SK-N-SH treated with all-trans-retinoic acid at 6 μM for 48 hours (cell line): ENCODE results near the gene RAE1.

Source experiments
- ATAC-seq: fragments of 200-7000 bp; cut with Tn5 transposase; 3 replicates; pipeline ENCODE4 v1.9.1; 2020; ENCODE audit warnings: mild to moderate bottlenecking, moderate library complexity
- ARNTL ChIP-seq: fragments of 450-650 bp; formaldehyde crosslinking; IDR thresholded peaks from 2 replicates; pipeline ENCODE4 v1.5.0; 2020; ENCODE audit warnings: low read depth, mild to moderate bottlenecking, moderate library complexity, borderline replicate concordance
- BACH2 ChIP-seq: fragments of 250-450 bp; sonication (Bioruptor Pico); IDR thresholded peaks from 2 replicates; pipeline ENCODE4 v1.9.0; 2021; ENCODE audit warnings: mild to moderate bottlenecking, borderline replicate concordance
- CREB5 ChIP-seq: fragments of 250-450 bp; sonication (Bioruptor Pico); IDR thresholded peaks from 2 replicates; pipeline ENCODE4 v1.5.1; 2020; ENCODE audit warnings: low read depth, mild to moderate bottlenecking, moderate library complexity
- CSDC2 ChIP-seq: fragments of 250-450 bp; sonication (Bioruptor Pico); IDR thresholded peaks from 2 replicates; pipeline ENCODE4 v1.5.0; 2020; ENCODE audit warnings: mild to moderate bottlenecking, moderate library complexity
- ESRRG ChIP-seq: fragments of 250-450 bp; sonication (Bioruptor Pico); IDR thresholded peaks from 2 replicates; pipeline ENCODE4 v1.6.1; 2021; ENCODE audit warnings: mild to moderate bottlenecking
- GLIS3 ChIP-seq: fragments of 250-450 bp; sonication (Bioruptor Pico); IDR thresholded peaks from 2 replicates; pipeline ENCODE4 v1.5.0; 2020; ENCODE audit warnings: mild to moderate bottlenecking, moderate library complexity
- OSR1 ChIP-seq: fragments of 250-450 bp; sonication (Bioruptor Pico); IDR thresholded peaks from 2 replicates; pipeline ENCODE4 v1.8.0; 2022; ENCODE audit warnings: moderate library complexity, mild to moderate bottlenecking, inconsistent platforms
- PATZ1 ChIP-seq: fragments of 250-450 bp; sonication (Bioruptor Pico); IDR thresholded peaks from 2 replicates; pipeline ENCODE4 v1.8.0; 2020; ENCODE audit warnings: mild to moderate bottlenecking, moderate library complexity, borderline replicate concordance
- POU6F1 ChIP-seq: fragments of 250-450 bp; sonication (Bioruptor Pico); IDR thresholded peaks from 2 replicates; pipeline ENCODE4 v1.8.0; 2021; ENCODE audit warnings: low read depth, mild to moderate bottlenecking, moderate library complexity, borderline replicate concordance
- PPARA ChIP-seq: fragments of 250-450 bp; sonication (Bioruptor Pico); IDR thresholded peaks from 2 replicates; pipeline ENCODE4 v1.5.0; 2020; ENCODE audit warnings: mild to moderate bottlenecking, borderline replicate concordance
- TCF4 ChIP-seq: fragments of 250-450 bp; sonication (Bioruptor Pico); IDR thresholded peaks from 2 replicates; pipeline ENCODE4 v1.8.0; 2021; ENCODE audit warnings: mild to moderate bottlenecking, moderate library complexity, borderline replicate concordance
- TOX ChIP-seq: fragments of 250-450 bp; sonication (Bioruptor Pico); IDR thresholded peaks from 2 replicates; pipeline ENCODE4 v1.8.0; 2021; ENCODE audit warnings: mild to moderate bottlenecking, moderate library complexity, borderline replicate concordance
- TSHZ2 ChIP-seq: fragments of 250-450 bp; sonication (Bioruptor Pico); IDR thresholded peaks from 2 replicates; pipeline ENCODE4 v1.5.0; 2020; ENCODE audit warnings: mild to moderate bottlenecking, moderate library complexity
- ZC3H10 ChIP-seq: fragments of 250-450 bp; sonication (Bioruptor Pico); IDR thresholded peaks from 2 replicates; pipeline ENCODE4 v1.5.1; 2021; ENCODE audit warnings: mild to moderate bottlenecking, moderate library complexity
- ZFP3 ChIP-seq: fragments of 250-450 bp; sonication (Bioruptor Pico); IDR thresholded peaks from 2 replicates; pipeline ENCODE4 v1.5.0; 2020; ENCODE audit warnings: mild to moderate bottlenecking, moderate library complexity
- ZFP30 ChIP-seq: fragments of 450-650 bp; formaldehyde crosslinking; IDR thresholded peaks from 2 replicates; pipeline ENCODE4 v1.5.0; 2022; ENCODE audit warnings: mild to moderate bottlenecking, moderate library complexity
- ZNF70 ChIP-seq: fragments of 450-650 bp; formaldehyde crosslinking; IDR thresholded peaks from 2 replicates; pipeline ENCODE4 v1.5.0; 2020; ENCODE audit warnings: mild to moderate bottlenecking, moderate library complexity
- ZNF8 ChIP-seq: fragments of 450-650 bp; formaldehyde crosslinking; IDR thresholded peaks from 2 replicates; pipeline ENCODE4 v1.5.0; 2020; ENCODE audit warnings: mild to moderate bottlenecking, moderate library complexity

Gene RAE1

GRCh38 chr20:57410398-57410920, 59.4 kb downstream of the RAE1 start (continued):
- no peak for TF ChIP-seq POU6F1 (CRISPR knock-in tag)

- no peak for ATAC-seq
- no peak for TF ChIP-seq BACH2 (CRISPR knock-in tag)
- TF ChIP-seq PPARA (CRISPR knock-in tag): no peak
- no peak for TF ChIP-seq GLIS3 (CRISPR knock-in tag)
- TF ChIP-seq POU6F1 (CRISPR knock-in tag): no peak
- TF ChIP-seq ZFP30 (CRISPR knock-in tag): no peak
- no peak for TF ChIP-seq ZFP3 (CRISPR knock-in tag)
These were observed 59.9 kb downstream of the RAE1 start for GRCh38 chr20:57410924-57411323.

- no peak for TF ChIP-seq TOX (CRISPR knock-in tag)
- ATAC-seq: no peak
These were observed 60.6 kb downstream of the RAE1 start for GRCh38 chr20:57411406-57412283.

- TF ChIP-seq ZNF70 (CRISPR knock-in tag) (no peak), CSDC2 (no peak), POU6F1 (CRISPR knock-in tag) (no peak)
- no peak for ATAC-seq
These were observed 61.4 kb downstream of the RAE1 start for GRCh38 chr20:57412347-57413029.

GRCh38 chr20:57413986-57414385, 62.9 kb downstream of the RAE1 start:
- TF ChIP-seq OSR1 (CRISPR knock-in tag): no peak
- no peak for TF ChIP-seq ZC3H10 (CRISPR knock-in tag)
- no peak for TF ChIP-seq ZFP30 (CRISPR knock-in tag)
- no peak for TF ChIP-seq ESRRG (CRISPR knock-in tag)
- TF ChIP-seq TCF4: no peak
- no peak for TF ChIP-seq ARNTL (CRISPR knock-in tag)
- TF ChIP-seq PATZ1: no peak
- no peak for TF ChIP-seq POU6F1 (CRISPR knock-in tag)
- no peak for TF ChIP-seq ZNF8
- TF ChIP-seq CREB5 (CRISPR knock-in tag): no peak
- no peak for TF ChIP-seq TSHZ2 (CRISPR knock-in tag)
- no peak for TF ChIP-seq CSDC2
- no peak for TF ChIP-seq ZFP3 (CRISPR knock-in tag)
- ATAC-seq: no peak
